ENCODE measurements around the gene SYT15.

Gene SYT15

DNA sequence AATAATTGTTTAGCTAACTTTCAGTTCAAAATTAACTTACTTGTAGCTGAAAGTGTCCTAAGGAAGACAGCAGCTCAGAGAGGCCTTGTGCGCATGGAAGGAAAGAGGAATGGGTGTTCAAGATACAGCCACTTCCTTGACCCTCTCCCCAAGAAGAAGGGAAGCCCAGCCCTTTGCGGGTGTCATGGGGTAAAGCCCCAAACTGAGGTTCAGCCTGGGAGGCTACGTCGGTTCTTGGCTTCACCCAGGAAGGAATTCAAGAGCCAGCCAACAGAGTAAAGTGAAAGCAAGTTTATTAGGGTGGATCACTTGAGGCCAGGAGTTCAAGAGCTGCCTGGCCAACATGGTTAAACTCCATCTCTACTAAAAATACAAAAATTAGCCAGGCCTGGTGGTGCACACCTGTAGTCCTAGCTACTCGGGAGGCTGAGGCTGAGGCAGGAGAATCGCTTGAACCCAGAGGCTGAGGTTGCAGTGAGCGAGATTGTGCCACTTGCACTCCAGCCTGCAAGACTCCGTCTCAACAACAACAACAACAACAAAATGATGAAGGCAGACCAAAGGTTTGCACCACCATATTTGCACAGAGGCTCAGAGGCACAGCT lies 38.4 kb upstream of the SYT15 start:
- H3K27ac ChIP-seq (replicated peaks): no peak overlapping the region
- H3K4me3 ChIP-seq (replicated peaks; ENCODE audit: insufficient read depth, low read length): no peak overlapping the region
- no peak for TF ChIP-seq GABPA (IDR thresholded peaks at IDR 0.05; ENCODE audit: low read depth)
- no peak for TF ChIP-seq POLR2AphosphoS5 (IDR thresholded peaks at IDR 0.05; ENCODE audit: low read depth)
- TF ChIP-seq, protein P1, sequence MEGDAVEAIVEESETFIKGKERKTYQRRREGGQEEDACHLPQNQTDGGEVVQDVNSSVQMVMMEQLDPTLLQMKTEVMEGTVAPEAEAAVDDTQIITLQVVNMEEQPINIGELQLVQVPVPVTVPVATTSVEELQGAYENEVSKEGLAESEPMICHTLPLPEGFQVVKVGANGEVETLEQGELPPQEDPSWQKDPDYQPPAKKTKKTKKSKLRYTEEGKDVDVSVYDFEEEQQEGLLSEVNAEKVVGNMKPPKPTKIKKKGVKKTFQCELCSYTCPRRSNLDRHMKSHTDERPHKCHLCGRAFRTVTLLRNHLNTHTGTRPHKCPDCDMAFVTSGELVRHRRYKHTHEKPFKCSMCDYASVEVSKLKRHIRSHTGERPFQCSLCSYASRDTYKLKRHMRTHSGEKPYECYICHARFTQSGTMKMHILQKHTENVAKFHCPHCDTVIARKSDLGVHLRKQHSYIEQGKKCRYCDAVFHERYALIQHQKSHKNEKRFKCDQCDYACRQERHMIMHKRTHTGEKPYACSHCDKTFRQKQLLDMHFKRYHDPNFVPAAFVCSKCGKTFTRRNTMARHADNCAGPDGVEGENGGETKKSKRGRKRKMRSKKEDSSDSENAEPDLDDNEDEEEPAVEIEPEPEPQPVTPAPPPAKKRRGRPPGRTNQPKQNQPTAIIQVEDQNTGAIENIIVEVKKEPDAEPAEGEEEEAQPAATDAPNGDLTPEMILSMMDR (IDR thresholded peaks at IDR 0.05; ENCODE audit: insufficient read depth, low read length): no peak
- TF ChIP-seq, protein P2, sequence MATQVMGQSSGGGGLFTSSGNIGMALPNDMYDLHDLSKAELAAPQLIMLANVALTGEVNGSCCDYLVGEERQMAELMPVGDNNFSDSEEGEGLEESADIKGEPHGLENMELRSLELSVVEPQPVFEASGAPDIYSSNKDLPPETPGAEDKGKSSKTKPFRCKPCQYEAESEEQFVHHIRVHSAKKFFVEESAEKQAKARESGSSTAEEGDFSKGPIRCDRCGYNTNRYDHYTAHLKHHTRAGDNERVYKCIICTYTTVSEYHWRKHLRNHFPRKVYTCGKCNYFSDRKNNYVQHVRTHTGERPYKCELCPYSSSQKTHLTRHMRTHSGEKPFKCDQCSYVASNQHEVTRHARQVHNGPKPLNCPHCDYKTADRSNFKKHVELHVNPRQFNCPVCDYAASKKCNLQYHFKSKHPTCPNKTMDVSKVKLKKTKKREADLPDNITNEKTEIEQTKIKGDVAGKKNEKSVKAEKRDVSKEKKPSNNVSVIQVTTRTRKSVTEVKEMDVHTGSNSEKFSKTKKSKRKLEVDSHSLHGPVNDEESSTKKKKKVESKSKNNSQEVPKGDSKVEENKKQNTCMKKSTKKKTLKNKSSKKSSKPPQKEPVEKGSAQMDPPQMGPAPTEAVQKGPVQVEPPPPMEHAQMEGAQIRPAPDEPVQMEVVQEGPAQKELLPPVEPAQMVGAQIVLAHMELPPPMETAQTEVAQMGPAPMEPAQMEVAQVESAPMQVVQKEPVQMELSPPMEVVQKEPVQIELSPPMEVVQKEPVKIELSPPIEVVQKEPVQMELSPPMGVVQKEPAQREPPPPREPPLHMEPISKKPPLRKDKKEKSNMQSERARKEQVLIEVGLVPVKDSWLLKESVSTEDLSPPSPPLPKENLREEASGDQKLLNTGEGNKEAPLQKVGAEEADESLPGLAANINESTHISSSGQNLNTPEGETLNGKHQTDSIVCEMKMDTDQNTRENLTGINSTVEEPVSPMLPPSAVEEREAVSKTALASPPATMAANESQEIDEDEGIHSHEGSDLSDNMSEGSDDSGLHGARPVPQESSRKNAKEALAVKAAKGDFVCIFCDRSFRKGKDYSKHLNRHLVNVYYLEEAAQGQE (IDR thresholded peaks at IDR 0.05; ENCODE audit: insufficient replicate concordance, low read depth): no peak
- TF ChIP-seq SPI1 (IDR thresholded peaks at IDR 0.05; ENCODE audit: borderline replicate concordance, low read depth): no peak
- peaks cover 10% of the 10 kb centered on the region for H3K27me3 ChIP-seq (ENCODE audit: insufficient read depth, poor library complexity, severe bottlenecking)
- no peak for DNase-seq (ENCODE audit: low read depth in 1 of 2, low spot score in 1 of 2)

DNA sequence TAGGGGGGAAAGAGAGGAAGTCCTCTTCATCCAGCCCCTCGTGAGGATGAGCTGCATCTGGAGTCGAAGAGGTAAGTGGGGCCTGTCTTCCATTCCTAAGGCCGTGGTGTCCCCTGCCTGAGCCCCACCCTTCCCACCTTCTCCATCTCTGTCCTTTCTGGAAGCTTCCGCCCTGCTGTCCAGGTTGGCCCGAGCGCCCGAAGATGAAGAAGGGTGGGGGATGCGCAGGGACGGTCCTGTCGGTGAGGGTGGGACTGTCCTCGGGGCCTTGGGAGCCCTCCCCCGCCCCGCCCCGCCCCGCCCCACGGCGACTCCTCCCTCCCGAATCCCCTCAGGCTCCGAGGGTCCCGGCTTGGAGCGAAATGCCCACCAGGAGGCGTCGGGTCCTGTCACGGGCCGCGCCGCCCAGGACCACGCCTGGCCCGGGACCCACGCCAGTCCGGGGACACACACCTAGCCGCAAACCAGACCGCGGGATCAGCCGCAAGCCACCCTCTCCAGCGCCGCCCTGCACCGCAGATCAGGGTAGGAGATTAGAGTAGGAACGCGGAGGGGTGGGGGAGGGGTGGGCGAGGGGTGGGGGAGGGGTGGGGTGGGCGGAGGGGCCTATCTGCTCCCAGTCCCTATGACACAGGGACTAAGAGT lies 37.8 kb upstream of the SYT15 start:
- no peak for TF ChIP-seq POLR2AphosphoS5 (IDR thresholded peaks at IDR 0.05; ENCODE audit: low read depth)
- no peak for TF ChIP-seq SPI1 (IDR thresholded peaks at IDR 0.05; ENCODE audit: borderline replicate concordance, low read depth)
- TF ChIP-seq, protein P1 (IDR thresholded peaks at IDR 0.05; ENCODE audit: insufficient read depth, low read length): no peak
- no peak for TF ChIP-seq GABPA (IDR thresholded peaks at IDR 0.05; ENCODE audit: low read depth)
- TF ChIP-seq, protein P2 (IDR thresholded peaks at IDR 0.05; ENCODE audit: insufficient replicate concordance, low read depth): no peak
- H3K4me3 ChIP-seq (replicated peaks; ENCODE audit: insufficient read depth, low read length): no peak overlapping the region
- no peak overlapping the region for H3K27ac ChIP-seq (replicated peaks)
- peaks cover 10% of the 10 kb centered on the region for H3K27me3 ChIP-seq (ENCODE audit: insufficient read depth, poor library complexity, severe bottlenecking)
- no peak for DNase-seq (ENCODE audit: low read depth in 1 of 2, low spot score in 1 of 2)

DNA sequence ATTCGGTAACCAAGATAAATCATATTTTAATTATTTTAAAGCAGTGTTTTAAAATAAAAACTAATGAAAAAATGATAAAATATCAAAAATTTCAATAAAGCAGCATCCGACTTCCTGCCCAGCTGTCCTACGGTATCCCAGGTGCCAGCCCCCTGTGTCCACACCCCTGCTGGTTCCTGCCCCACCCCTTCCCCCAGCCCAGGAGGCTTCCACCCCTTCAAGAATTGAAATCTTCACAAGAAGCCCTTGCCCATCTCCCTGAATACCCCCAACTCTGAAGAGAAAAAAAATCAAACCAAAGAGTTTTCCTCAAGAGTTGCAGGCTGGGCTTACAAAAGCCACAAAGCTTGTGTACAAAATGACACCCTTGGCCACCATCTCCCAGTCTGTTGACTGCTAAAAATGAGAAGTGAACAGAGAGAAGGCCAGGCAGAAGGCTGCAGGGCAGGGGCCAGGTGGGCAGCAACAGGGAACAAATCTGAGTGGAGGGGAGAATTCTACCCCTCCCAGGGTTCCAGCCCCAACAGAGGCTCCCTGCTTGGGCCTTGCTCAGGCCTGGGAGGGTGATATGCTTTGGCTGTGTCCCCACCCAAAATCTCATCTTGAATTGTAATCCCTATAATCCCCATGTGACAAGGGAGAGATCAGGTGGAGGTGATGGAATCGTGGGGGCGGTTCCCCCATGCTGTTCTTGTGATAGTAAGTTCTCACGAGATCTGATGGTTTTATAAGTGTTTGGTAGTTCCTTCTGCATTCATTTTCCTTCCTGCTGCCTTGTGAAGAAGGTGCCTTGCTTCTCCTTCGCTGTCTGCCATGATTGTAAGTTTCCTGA lies 37.0 kb upstream of the SYT15 start:
- TF ChIP-seq SPI1 (IDR thresholded peaks at IDR 0.05; ENCODE audit: borderline replicate concordance, low read depth): 0 out of 2 replicates have a peak, but pooled peaks have one; percentile 3
- TF ChIP-seq, protein P2 (IDR thresholded peaks at IDR 0.05; ENCODE audit: insufficient replicate concordance, low read depth): no peak
- TF ChIP-seq, protein P1 (IDR thresholded peaks at IDR 0.05; ENCODE audit: insufficient read depth, low read length): no peak
- no peak for DNase-seq (ENCODE audit: low read depth in 1 of 2, low spot score in 1 of 2)
- H3K27me3 ChIP-seq (ENCODE audit: insufficient read depth, poor library complexity, severe bottlenecking): peaks cover 10% of the 10 kb centered on the region
- no peak overlapping the region for H3K27ac ChIP-seq (replicated peaks)
- H3K4me3 ChIP-seq (replicated peaks; ENCODE audit: insufficient read depth, low read length): no peak overlapping the region

Data from HL-60 (cell line).